Measurements from ENCODE around the gene TIAM2.

Gene TIAM2

GRCh38 chr6:155067956-155068615 is 73.0 kb downstream of the TIAM2 start:
- CTCF ChIA-PET = interaction anchor here (1.0 kb wide), 1 partner anchor 46 kb away, joined by 3 read pairs; no protein-coding TSS in a partner anchor
- POLR2A ChIA-PET = no interaction called here
- TF ChIP-seq LEF1 (IDR thresholded peaks at IDR 0.05; ENCODE audit: borderline replicate concordance) = no peak
- TF ChIP-seq CTBP1 (IDR thresholded peaks at IDR 0.05; ENCODE audit: borderline replicate concordance) = no peak
- no peak for TF ChIP-seq ELF4 (IDR thresholded peaks at IDR 0.05)
- TF ChIP-seq L3MBTL2 (conservative IDR thresholded peaks at IDR 0.05) = no peak
- no peak for TF ChIP-seq ARNT (IDR thresholded peaks at IDR 0.05)
- TF ChIP-seq FOXA1 (IDR thresholded peaks at IDR 0.05) = no peak
- TF ChIP-seq BHLHE40 (IDR thresholded peaks at IDR 0.05; ENCODE audit: borderline replicate concordance) = no peak
- no peak for TF ChIP-seq ZNF384 (IDR thresholded peaks at IDR 0.05)
- TF ChIP-seq, protein P1, sequence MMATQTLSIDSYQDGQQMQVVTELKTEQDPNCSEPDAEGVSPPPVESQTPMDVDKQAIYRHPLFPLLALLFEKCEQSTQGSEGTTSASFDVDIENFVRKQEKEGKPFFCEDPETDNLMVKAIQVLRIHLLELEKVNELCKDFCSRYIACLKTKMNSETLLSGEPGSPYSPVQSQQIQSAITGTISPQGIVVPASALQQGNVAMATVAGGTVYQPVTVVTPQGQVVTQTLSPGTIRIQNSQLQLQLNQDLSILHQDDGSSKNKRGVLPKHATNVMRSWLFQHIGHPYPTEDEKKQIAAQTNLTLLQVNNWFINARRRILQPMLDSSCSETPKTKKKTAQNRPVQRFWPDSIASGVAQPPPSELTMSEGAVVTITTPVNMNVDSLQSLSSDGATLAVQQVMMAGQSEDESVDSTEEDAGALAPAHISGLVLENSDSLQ (IDR thresholded peaks at IDR 0.05) = no peak
- no peak for TF ChIP-seq TARDBP (IDR thresholded peaks at IDR 0.05)
- TF ChIP-seq SUZ12 (IDR thresholded peaks at IDR 0.05) = no peak
- TF ChIP-seq NFRKB (IDR thresholded peaks at IDR 0.05) = no peak
- TF ChIP-seq FOXK2 (IDR thresholded peaks at IDR 0.05) = no peak
- TF ChIP-seq SP1 (IDR thresholded peaks at IDR 0.05) = no peak
- TF ChIP-seq HDGF (IDR thresholded peaks at IDR 0.05; ENCODE audit: borderline replicate concordance) = no peak
- TF ChIP-seq FOXM1 (IDR thresholded peaks at IDR 0.05; ENCODE audit: borderline replicate concordance) = no peak
- no peak for DNase-seq (ENCODE audit: extremely low spot score)

- no peak for DNase-seq (ENCODE audit: extremely low spot score)
- ChIA-PET POLR2A (no interaction called here), CTCF (no interaction called here)
- TF ChIP-seq FOXA1 (IDR thresholded peaks at IDR 0.05) (no peak), LEF1 (IDR thresholded peaks at IDR 0.05; ENCODE audit: borderline replicate concordance) (no peak), FOXM1 (IDR thresholded peaks at IDR 0.05; ENCODE audit: borderline replicate concordance) (no peak), NFRKB (IDR thresholded peaks at IDR 0.05) (no peak), TARDBP (IDR thresholded peaks at IDR 0.05) (no peak), L3MBTL2 (conservative IDR thresholded peaks at IDR 0.05) (no peak), BHLHE40 (IDR thresholded peaks at IDR 0.05; ENCODE audit: borderline replicate concordance) (no peak), CTBP1 (IDR thresholded peaks at IDR 0.05; ENCODE audit: borderline replicate concordance) (no peak)
Measured at GRCh38 chr6:155069543-155069942, 74.4 kb downstream of the TIAM2 start.

DNA sequence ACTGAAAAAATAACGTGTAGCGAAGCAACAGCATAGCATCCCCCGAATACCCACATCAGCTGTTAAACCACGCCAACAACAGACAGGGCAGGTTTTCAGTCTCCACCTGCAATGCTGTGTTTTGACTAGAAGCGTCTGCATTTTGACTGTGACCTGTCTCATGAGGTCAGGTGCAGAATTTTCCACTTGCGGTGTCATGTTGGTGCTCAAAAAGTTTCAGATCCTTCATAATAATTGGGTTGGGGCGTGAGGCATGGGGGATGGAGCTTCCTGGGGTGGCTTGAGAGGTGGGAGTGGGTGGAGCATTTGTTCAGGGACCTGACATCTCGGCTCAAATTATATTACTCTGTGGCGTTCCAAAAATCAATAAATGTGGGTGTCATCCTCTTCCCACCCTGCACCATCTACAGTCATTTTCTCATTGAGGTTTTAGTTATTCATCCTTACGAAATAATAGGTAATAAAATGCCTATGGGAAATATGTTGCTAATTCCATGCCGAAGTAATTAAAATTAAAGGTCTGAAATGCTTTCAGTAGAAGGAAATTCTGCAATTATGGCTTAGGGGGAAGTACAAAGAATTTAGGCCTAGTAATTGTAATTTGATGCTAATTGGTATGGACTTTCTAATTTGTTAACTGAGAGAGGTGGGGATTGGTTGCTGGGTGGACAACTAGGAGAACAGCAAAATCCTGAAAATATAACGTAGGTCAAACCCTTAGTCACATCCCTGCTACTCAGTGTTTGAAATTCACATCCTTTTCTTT is 81.0 kb downstream of the TIAM2 start:
- ChIA-PET POLR2A (no interaction called here), CTCF (interaction anchor here (0.7 kb wide), 2 partner anchors 18 to 172 kb away, joined by 3 to 5 read pairs; no protein-coding TSS in a partner anchor)
- DNase-seq (ENCODE audit: extremely low spot score) = no peak
- TF ChIP-seq FOXK2 (IDR thresholded peaks at IDR 0.05) = no peak
- TF ChIP-seq HDGF (IDR thresholded peaks at IDR 0.05; ENCODE audit: borderline replicate concordance) = no peak

DNA sequence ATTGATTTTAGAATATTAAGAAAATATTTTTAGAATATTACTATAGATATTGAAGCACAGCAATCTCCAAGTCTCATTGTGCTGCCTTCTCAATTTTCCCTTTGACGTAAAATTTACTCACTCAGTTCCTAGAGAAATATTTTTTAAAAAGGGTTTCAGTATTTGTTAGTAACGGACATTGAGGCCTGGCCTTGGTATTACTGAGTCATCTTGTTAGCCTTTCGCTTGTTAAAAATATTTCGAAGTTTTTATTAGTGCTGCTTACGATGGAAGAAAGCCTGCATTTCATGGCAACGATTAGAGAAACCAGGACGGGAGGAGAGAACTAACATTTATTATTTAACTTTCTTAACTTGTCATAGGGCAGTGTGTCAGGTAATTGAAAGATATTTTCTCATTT is 82.2 kb downstream of the TIAM2 start:
- DNase-seq (ENCODE audit: extremely low spot score) = no peak
- TF ChIP-seq FOXM1 (IDR thresholded peaks at IDR 0.05; ENCODE audit: borderline replicate concordance) (no peak), SP1 (IDR thresholded peaks at IDR 0.05) (no peak)
- CTCF ChIA-PET = interaction anchor here (0.7 kb wide), 1 partner anchor 451 kb away, joined by 3 read pairs; no protein-coding TSS in a partner anchor
- POLR2A ChIA-PET = no interaction called here

- ChIA-PET POLR2A (no interaction called here), CTCF (interaction anchor here (0.7 kb wide), 1 partner anchor 451 kb away, joined by 3 read pairs; no protein-coding TSS in a partner anchor)
- DNase-seq (ENCODE audit: extremely low spot score) = no peak
- TF ChIP-seq TARDBP (IDR thresholded peaks at IDR 0.05) = no peak
- TF ChIP-seq, protein P1 (IDR thresholded peaks at IDR 0.05) = peak; percentile 90
Measured at GRCh38 chr6:155077784-155078183, 82.7 kb downstream of the TIAM2 start.

DNA sequence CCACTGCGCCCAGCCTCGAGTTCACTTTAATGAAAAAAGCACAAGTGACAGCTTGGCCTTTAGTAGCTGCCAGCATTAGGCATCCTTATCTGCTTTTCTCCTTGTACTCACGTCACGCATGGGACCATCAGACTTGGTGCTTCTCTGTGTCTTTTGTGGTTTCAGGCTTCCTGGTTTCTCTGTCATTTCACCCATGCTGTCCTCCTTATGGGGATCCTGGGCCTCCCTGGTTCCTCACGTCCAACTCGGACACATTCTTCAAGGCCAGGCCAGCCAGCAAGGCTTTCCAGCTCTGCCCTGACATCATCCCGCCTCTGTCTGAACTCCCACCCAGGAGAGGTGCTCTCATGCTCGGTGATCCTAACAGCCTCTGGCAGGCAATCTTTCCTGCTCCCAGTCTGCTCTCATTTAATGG is 83.2 kb downstream of the TIAM2 start:
- TF ChIP-seq NFRKB (IDR thresholded peaks at IDR 0.05) (no peak), CTBP1 (IDR thresholded peaks at IDR 0.05; ENCODE audit: borderline replicate concordance) (no peak), FOXK2 (IDR thresholded peaks at IDR 0.05) (no peak), BHLHE40 (IDR thresholded peaks at IDR 0.05; ENCODE audit: borderline replicate concordance) (no peak), SP1 (IDR thresholded peaks at IDR 0.05) (no peak), SUZ12 (IDR thresholded peaks at IDR 0.05) (no peak), L3MBTL2 (conservative IDR thresholded peaks at IDR 0.05) (no peak)
- TF ChIP-seq, protein P1 (IDR thresholded peaks at IDR 0.05) = no peak
- POLR2A ChIA-PET = no interaction called here
- CTCF ChIA-PET = no interaction called here
- DNase-seq (ENCODE audit: extremely low spot score) = no peak

Data from HEK293T (cell line).